GM10266 (cell line): ENCODE data around the gene STAB1.

Experiments
- DNase-seq: peaks from one replicate; pipeline ENCODE4 v3.0.0; 2012; ENCODE audit errors: extremely low spot score
- CTCF ChIP-seq: IDR thresholded peaks from 2 replicates; pipeline ENCODE4 v1.5.1; 2012; ENCODE audit warnings: mild to moderate bottlenecking, low read depth; ENCODE audit not compliant: control insufficient read depth, insufficient read depth; ENCODE audit errors: missing control alignments

STAB1 gene

GRCh38 chr3:52532838-52533622 lies 37.9 kb downstream of the STAB1 start:
- TF ChIP-seq CTCF, result no peak
- DNase-seq, result peak; percentile 73

- peak; percentile 99 for DNase-seq
- TF ChIP-seq CTCF, result peak; percentile 50
Observed at GRCh38 chr3:52533623-52534280, 38.6 kb downstream of the STAB1 start, which contains the start of gene NT5DC2. TSS of gene NT5DC2 (minus strand) at chr3:52533857. CDS start at chr3:52533737, 120 bp downstream.

GRCh38 chr3:52534281-52535183 lies 39.4 kb downstream of the STAB1 start:
- peak; percentile 20 for DNase-seq
- no peak for TF ChIP-seq CTCF

GRCh38 chr3:52535411-52536111 lies 40.4 kb downstream of the STAB1 start:
- TF ChIP-seq CTCF, result no peak
- DNase-seq, result no peak

GRCh38 chr3:52536112-52536368 lies 40.9 kb downstream of the STAB1 start:
- TF ChIP-seq CTCF, result no peak
- no peak for DNase-seq

GRCh38 chr3:52536369-52537164 lies 41.4 kb downstream of the STAB1 start, which contains the start of gene UQCC5:
TSS of gene UQCC5 (plus strand) at chr3:52536605. CDS start at chr3:52536756, 151 bp downstream.
- DNase-seq, result peak; percentile 97
- peak; percentile 16 for TF ChIP-seq CTCF
